SU-DHL-6 (cell line): ENCODE measurements around the gene AKT3.

ENCODE experiments used
- EZH2phosphoT487 ChIP-seq: fragments of 200-600 bp; sonication (generic), shearing (Covaris generic); conservative IDR thresholded peaks from 2 replicates; pipeline ENCODE4 v1.6.1; 2018; ENCODE audit warnings: mild to moderate bottlenecking, antibody characterized with exemption, low read length, moderate library complexity, mixed read lengths
- TF ChIP-seq, protein P1 (sequence below): fragments of 200-600 bp; sonication (generic); IDR thresholded peaks from one replicate; pipeline ENCODE4 v1.5.1; 2017; ENCODE audit warnings: antibody characterized with exemption, mild to moderate bottlenecking, low read length, moderate library complexity; ENCODE audit not compliant: insufficient read depth, poor library complexity, severe bottlenecking

DNA sequence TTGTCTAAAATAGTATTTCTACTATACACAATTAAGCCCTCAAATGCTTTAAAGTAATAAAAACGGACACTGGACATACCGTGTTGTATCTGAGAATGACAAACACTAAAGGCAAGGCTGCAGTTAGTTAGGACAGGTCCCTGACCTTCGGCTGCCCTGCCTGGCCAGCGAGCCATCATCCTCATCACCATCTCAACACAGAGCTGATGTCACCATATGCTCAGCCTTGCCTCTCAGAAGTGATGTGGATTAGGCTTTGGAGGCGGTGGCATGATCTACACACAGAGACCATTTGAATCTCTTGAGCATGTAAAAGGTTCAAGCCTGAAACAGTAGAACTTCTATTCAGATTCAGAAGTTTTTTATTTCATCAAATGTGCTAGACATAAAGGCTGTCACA lies 349.5 kb downstream of the AKT3 start:
- TF ChIP-seq, protein P1, sequence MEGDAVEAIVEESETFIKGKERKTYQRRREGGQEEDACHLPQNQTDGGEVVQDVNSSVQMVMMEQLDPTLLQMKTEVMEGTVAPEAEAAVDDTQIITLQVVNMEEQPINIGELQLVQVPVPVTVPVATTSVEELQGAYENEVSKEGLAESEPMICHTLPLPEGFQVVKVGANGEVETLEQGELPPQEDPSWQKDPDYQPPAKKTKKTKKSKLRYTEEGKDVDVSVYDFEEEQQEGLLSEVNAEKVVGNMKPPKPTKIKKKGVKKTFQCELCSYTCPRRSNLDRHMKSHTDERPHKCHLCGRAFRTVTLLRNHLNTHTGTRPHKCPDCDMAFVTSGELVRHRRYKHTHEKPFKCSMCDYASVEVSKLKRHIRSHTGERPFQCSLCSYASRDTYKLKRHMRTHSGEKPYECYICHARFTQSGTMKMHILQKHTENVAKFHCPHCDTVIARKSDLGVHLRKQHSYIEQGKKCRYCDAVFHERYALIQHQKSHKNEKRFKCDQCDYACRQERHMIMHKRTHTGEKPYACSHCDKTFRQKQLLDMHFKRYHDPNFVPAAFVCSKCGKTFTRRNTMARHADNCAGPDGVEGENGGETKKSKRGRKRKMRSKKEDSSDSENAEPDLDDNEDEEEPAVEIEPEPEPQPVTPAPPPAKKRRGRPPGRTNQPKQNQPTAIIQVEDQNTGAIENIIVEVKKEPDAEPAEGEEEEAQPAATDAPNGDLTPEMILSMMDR, result no peak
- TF ChIP-seq EZH2phosphoT487, result no peak
